K562 (cell line): Measurements from ENCODE around the gene ZNF280C. TPM values are rescaled to one million over a fixed set of nuclear protein-coding genes. Genes with fewer than 3 reads are reported as not detected.

ENCODE experiments used
- ARID1B ChIP-seq: fragments of 450-650 bp; IDR thresholded peaks from 2 replicates; pipeline ENCODE4 v1.6.1; 2016; ENCODE audit warnings: antibody characterized with exemption, mild to moderate bottlenecking, inconsistent platforms
- BRD4 ChIP-seq: fragments of 200-600 bp; sonication (generic); IDR thresholded peaks from 2 replicates; pipeline ENCODE4 v1.6.1; 2017; ENCODE audit warnings: inconsistent platforms
- CBFA2T3 ChIP-seq: fragments of 450-650 bp; IDR thresholded peaks from 2 replicates; pipeline ENCODE4 v1.6.1; 2017
- CTCF ChIP-seq, 3 experiments: IDR thresholded peaks in 2 of 3; conservative IDR thresholded peaks in 1 of 3; 2 replicates each; pipeline ENCODE4 v1.5.1; 2011 to 2012; ENCODE audit warnings: low read length in 3 of 3, mild to moderate bottlenecking in 3 of 3, control low read depth in 2 of 3, improper control_type of control experiment in 1 of 3, inconsistent platforms in 1 of 3, low read depth in 1 of 3, mixed read lengths in 1 of 3, moderate library complexity in 1 of 3; ENCODE audit not compliant: insufficient read depth in 2 of 3
- CUX1 ChIP-seq: fragments of 200-800 bp; sonication (Bioruptor generic); IDR thresholded peaks from 2 replicates; pipeline ENCODE4 v1.6.1; 2016; ENCODE audit warnings: missing genetic modification characterization, missing compliant biosample characterization
- DNMT1 ChIP-seq: fragments of 450-650 bp; IDR thresholded peaks from 2 replicates; pipeline ENCODE4 v1.6.1; 2016; ENCODE audit warnings: antibody characterized with exemption, mild to moderate bottlenecking
- EP400 ChIP-seq: fragments of 450-650 bp; IDR thresholded peaks from 2 replicates; pipeline ENCODE4 v1.6.1; 2017; ENCODE audit warnings: antibody characterized with exemption, mild to moderate bottlenecking, moderate library complexity
- HES1 ChIP-seq: fragments of 450-650 bp; IDR thresholded peaks from 2 replicates; pipeline ENCODE4 v1.6.1; 2016; ENCODE audit warnings: low read depth, mild to moderate bottlenecking, moderate library complexity
- KLF13 ChIP-seq: fragments of 450-650 bp; IDR thresholded peaks from 2 replicates; pipeline ENCODE4 v1.6.1; 2016; ENCODE audit warnings: missing genetic modification characterization, low read depth, mild to moderate bottlenecking, missing compliant biosample characterization, moderate library complexity, borderline replicate concordance
- MECOM ChIP-seq: fragments of 250-450 bp; sonication (Bioruptor Pico); IDR thresholded peaks from 2 replicates; pipeline ENCODE4 v1.8.0; 2022; ENCODE audit warnings: inconsistent platforms
- NFE2L1 ChIP-seq: fragments of 450-650 bp; IDR thresholded peaks from 2 replicates; pipeline ENCODE4 v1.6.1; 2016; ENCODE audit warnings: missing genetic modification characterization, low read depth, mild to moderate bottlenecking, missing compliant biosample characterization, moderate library complexity, borderline replicate concordance
- NFRKB ChIP-seq: fragments of 450-650 bp; IDR thresholded peaks from 2 replicates; pipeline ENCODE4 v1.6.1; 2016; ENCODE audit warnings: low read depth
- PPARD ChIP-seq: fragments of 250-450 bp; sonication (Bioruptor Pico); IDR thresholded peaks from 2 replicates; pipeline ENCODE4 v1.8.0; 2022; ENCODE audit warnings: inconsistent platforms, mild to moderate bottlenecking, moderate library complexity
- PTBP1 ChIP-seq: fragments of 200-400 bp; formaldehyde crosslinking; IDR thresholded peaks from 2 replicates; pipeline ENCODE4 v1.6.1; 2017; ENCODE audit warnings: low read depth, low read length
- RFX5 ChIP-seq: IDR thresholded peaks from 2 replicates; pipeline ENCODE4 v1.6.1; 2011; ENCODE audit warnings: low read depth, mild to moderate bottlenecking, improper control_type of control experiment, low read length
- RNF219 ChIP-seq: fragments of 250-450 bp; sonication (Bioruptor Pico); IDR thresholded peaks from 2 replicates; pipeline ENCODE4 v1.5.0; 2022; ENCODE audit warnings: mild to moderate bottlenecking
- SOX6 ChIP-seq: fragments of 450-650 bp; IDR thresholded peaks from 2 replicates; pipeline ENCODE4 v1.6.1; 2014; ENCODE audit warnings: mild to moderate bottlenecking
- ZNF239 ChIP-seq: fragments of 250-450 bp; sonication (Bioruptor Pico); IDR thresholded peaks from 2 replicates; pipeline ENCODE4 v1.4.0; 2020; ENCODE audit warnings: mild to moderate bottlenecking
- ZNF583 ChIP-seq: fragments of 250-450 bp; sonication (Bioruptor Pico); IDR thresholded peaks from 2 replicates; pipeline ENCODE4 v1.4.0; 2020
- ZSCAN32 ChIP-seq: fragments of 450-650 bp; formaldehyde crosslinking; IDR thresholded peaks from 2 replicates; pipeline ENCODE4 v1.4.0; 2020; ENCODE audit warnings: mild to moderate bottlenecking, moderate library complexity
- polyA plus RNA-seq, 8 experiments: library from polyadenylated mRNA; depleted of rRNA in 4 of 8; stranded (reverse) in 5 of 8; unstranded in 3 of 8; fragments of >200 nt; fragmentation: Nextera tagmentation in 2 of 8; fragmentation: Illumina TruSeq in 1 of 8; extraction: Ambion mirVana in 2 of 8; extraction: Trizol in 1 of 8; gene quantifications; 2 replicates each; pipeline versions ENCODE4 v1.2.1 to v1.2.3, GENCODE V29; 2011 to 2014; ENCODE audit warnings: inconsistent platforms in 1 of 8, missing spikeins in 1 of 8
- total RNA-seq, 7 experiments: library from RNA; depleted of rRNA in 6 of 7; stranded (reverse); fragments of >200 nt in 6 of 7; fragmentation: Illumina TruSeq in 2 of 7; extraction: Trizol in 2 of 7; gene quantifications; 2 replicates each; pipeline versions ENCODE4 v1.2.1 to v1.2.3, GENCODE V29; 2011 to 2021; ENCODE audit warnings: low replicate concordance in 1 of 7

The ZNF280C gene
- total and polyA plus RNA-seq, 9 of the 15 experiments (the other 6 are each of a cell fraction or from before 2014, with no cell fraction given), result 1.6 to 8.3 (median 4.4) TPM

GRCh38 chrX:130173190-130173895 is 95.4 kb downstream of the ZNF280C start (continued):
- TF ChIP-seq CUX1 (no peak), PPARD (no peak), KLF13 (tag) (no peak), CTCF (IDR thresholded peaks at IDR 0.05 in 2 of 3, conservative IDR thresholded peaks at IDR 0.05 in 1 of 3; ENCODE audit: insufficient read depth in 2 of 3, low read depth in 1 of 3, low read length in 3 of 3) (no peak), BRD4 (0 out of 2 replicates have a peak, but pooled peaks have one; percentile 82), DNMT1 (no peak), CBFA2T3 (peak; percentile 13; the same call in 1 of the 2 replicates), HES1 (0 out of 2 replicates have a peak, but pooled peaks have one; percentile 25), RNF219 (CRISPR knock-in tag) (no peak), EP400 (peak; percentile 56), RFX5 (no peak), ARID1B (peak; percentile 68), NFE2L1 (tag) (no peak), ZNF583 (no peak), PTBP1 (no peak), NFRKB (peak; percentile 86), ZNF239 (no peak), MECOM (CRISPR knock-in tag) (no peak), ZSCAN32 (CRISPR knock-in tag) (no peak), SOX6 (peak; percentile 70)
